Measurements from ENCODE around the gene TMEM37. TPM values are rescaled to one million over a fixed set of nuclear protein-coding genes. Genes with fewer than 3 reads are reported as not detected.
"Not testable (repeated sequence)": the region's sequence is repeated elsewhere in the genome, so short reads cannot be mapped to it uniquely, and the experiment has no call there.

The TMEM37 gene
- total RNA-seq, 4 donors from 2014 or later: 1.6 to 10.0 (median 7.7) TPM

GRCh38 chr2:119402645-119403560 is 28.8 kb upstream of the TMEM37 start:
- no peak overlapping the region for H3K27ac ChIP-seq
- no peaks in the 10 kb centered on the region for H3K36me3 ChIP-seq
- WGBS: 65% methylated on average over 10 of the region's 10 CpGs
- peaks cover 16% of the 10 kb centered on the region for H3K4me1 ChIP-seq
- H3K27me3 ChIP-seq: no peaks in the 10 kb centered on the region
- H3K4me3 ChIP-seq: no peak overlapping the region
- no peak for DNase-seq (ENCODE audit: low spot score in 2 of 2)
- no peaks in the 10 kb centered on the region for H3K9me3 ChIP-seq
- TF ChIP-seq POLR2A (IDR thresholded peaks at IDR 0.05): no peak
- no peak for TF ChIP-seq EP300 (IDR thresholded peaks at IDR 0.05)
- TF ChIP-seq POLR2AphosphoS5 (IDR thresholded peaks at IDR 0.05): no peak
- no peak for TF ChIP-seq CTCF (IDR thresholded peaks at IDR 0.05)

GRCh38 chr2:119403618-119404017 is 28.0 kb upstream of the TMEM37 start:
- peaks cover 20% of the 10 kb centered on the region for H3K4me1 ChIP-seq
- H3K27ac ChIP-seq; H3K27me3 ChIP-seq; H3K4me3 ChIP-seq; H3K36me3 ChIP-seq; DNase-seq (ENCODE audit: low spot score in 2 of 2); H3K9me3 ChIP-seq: not testable (repeated sequence)
- 90% methylated on average over 12 of the region's 12 CpGs for WGBS

GRCh38 chr2:119405151-119405550 is 26.5 kb upstream of the TMEM37 start:
- no peak overlapping the region for H3K27ac ChIP-seq
- WGBS: 100% methylated on average over 2 of the region's 2 CpGs
- H3K4me3 ChIP-seq: no peak overlapping the region

GRCh38 chr2:119407430-119408220 is 24.0 kb upstream of the TMEM37 start:
- 63% methylated on average over 7 of the region's 7 CpGs for WGBS
- Histone ChIP-seq H3K27me3 (no peaks in the 10 kb centered on the region), H3K27ac (no peak overlapping the region), H3K4me1 (peaks cover 18% of the 10 kb centered on the region), H3K9me3 (no peaks in the 10 kb centered on the region), H3K4me3 (no peak overlapping the region), H3K36me3 (no peaks in the 10 kb centered on the region)
- TF ChIP-seq POLR2AphosphoS5 (IDR thresholded peaks at IDR 0.05) (no peak), POLR2A (IDR thresholded peaks at IDR 0.05) (no peak), CTCF (IDR thresholded peaks at IDR 0.05) (peak; percentile 67 to 78)
- no peak for DNase-seq (ENCODE audit: low spot score in 2 of 2)

More at GRCh38 chr2:119405151-119405550, 26.5 kb upstream of the TMEM37 start:
- no peaks in the 10 kb centered on the region for H3K36me3 ChIP-seq
- DNase-seq (ENCODE audit: low spot score in 2 of 2): no peak
- no peaks in the 10 kb centered on the region for H3K9me3 ChIP-seq
- H3K4me1 ChIP-seq: peaks cover 20% of the 10 kb centered on the region
- no peaks in the 10 kb centered on the region for H3K27me3 ChIP-seq
- TF ChIP-seq POLR2A (IDR thresholded peaks at IDR 0.05) (no peak), CTCF (IDR thresholded peaks at IDR 0.05) (no peak)

GRCh38 chr2:119408221-119408619 is 23.4 kb upstream of the TMEM37 start:
- Histone ChIP-seq H3K4me1 (peaks cover 13% of the 10 kb centered on the region), H3K27me3 (no peaks in the 10 kb centered on the region), H3K36me3 (no peaks in the 10 kb centered on the region), H3K4me3 (no peak overlapping the region), H3K9me3 (no peaks in the 10 kb centered on the region), H3K27ac (no peak overlapping the region)
- 51% methylated on average over 5 of the region's 5 CpGs for WGBS
- peak in 1 of 2 donors; percentile 77 for DNase-seq (ENCODE audit: low spot score in 2 of 2)
- no peak for TF ChIP-seq POLR2AphosphoS5 (IDR thresholded peaks at IDR 0.05)
- TF ChIP-seq EP300 (IDR thresholded peaks at IDR 0.05): no peak
- TF ChIP-seq CTCF (IDR thresholded peaks at IDR 0.05): no peak
- no peak for TF ChIP-seq POLR2A (IDR thresholded peaks at IDR 0.05)
